SK-N-SH (cell line): ENCODE data around the gene NUMB. TPM values are rescaled to one million over a fixed set of nuclear protein-coding genes. Genes with fewer than 3 reads are reported as not detected.

Experiments
- CTCF ChIA-PET: fragments of 300-600, 350-600 bp; formaldehyde crosslinking; extraction: SDS; loops from one replicate; lab custom pipeline; 2021; lab: Yijun Ruan, JAX
- POLR2A ChIA-PET: fragments of 350-600 bp; sonication (Branson Sonifier 250); formaldehyde crosslinking; extraction: SDS; loops from one replicate; lab custom pipeline; 2020; ENCODE audit warnings: antibody characterized with exemption, inconsistent platforms; lab: Yijun Ruan, JAX
- DNase-seq: peaks from one replicate; pipeline ENCODE4 v3.0.0; 2012
- H2AFZ ChIP-seq: fragments of 200-600 bp; sonication (generic); 2 replicates; pipeline ENCODE4 v1.8.1; 2016; ENCODE audit warnings: antibody characterized with exemption, mild to moderate bottlenecking, low read depth
- H3F3A ChIP-seq: fragments of 200-600 bp; sonication (generic); replicated peaks from 2 replicates; pipeline ENCODE3; 2016; ENCODE audit warnings: antibody characterized with exemption, mild to moderate bottlenecking; ENCODE audit not compliant: insufficient read depth
- H3K27ac ChIP-seq, 2 experiments: fragments of 200-500 bp in 1 of 2; fragments of 200-600 bp in 1 of 2; sonication (Bioruptor generic) in 1 of 2; sonication (generic), shearing (Covaris generic) in 1 of 2; 2 replicates each; pipeline versions ENCODE4 v1.5.1 to v1.6.1; 2014 to 2016; ENCODE audit warnings: low read depth in 2 of 2, inconsistent platforms in 1 of 2, low read length in 1 of 2, mild to moderate bottlenecking in 1 of 2, mixed read lengths in 1 of 2
- H3K27me3 ChIP-seq: fragments of 200-600 bp; sonication (generic), shearing (Covaris generic); 2 replicates; pipeline ENCODE4 v1.6.1; 2016; ENCODE audit warnings: mixed run types; ENCODE audit not compliant: insufficient read depth
- H3K36me3 ChIP-seq, 2 experiments: fragments of 200-500 bp in 1 of 2; fragments of 200-600 bp in 1 of 2; sonication (Bioruptor generic) in 1 of 2; sonication (generic) in 1 of 2; replicated peaks in 1 of 2; 2 replicates each; pipeline versions ENCODE3 to v1.5.1; 2014 to 2016; ENCODE audit warnings: low read length in 1 of 2, mild to moderate bottlenecking in 1 of 2; ENCODE audit not compliant: insufficient read depth in 2 of 2, control insufficient read depth in 1 of 2
- H3K4me1 ChIP-seq, 2 experiments: fragments of 200-500 bp in 1 of 2; fragments of 200-600 bp in 1 of 2; sonication (Bioruptor generic) in 1 of 2; sonication (generic), shearing (Covaris generic) in 1 of 2; 2 replicates each; pipeline versions ENCODE4 v1.5.1 to v1.6.1; 2014 to 2016; ENCODE audit warnings: low read depth in 1 of 2, low read length in 1 of 2, mixed run types in 1 of 2; ENCODE audit not compliant: insufficient read depth in 2 of 2, control insufficient read depth in 1 of 2
- H3K4me2 ChIP-seq: fragments of 200-600 bp; sonication (generic), shearing (Covaris generic); 2 replicates; pipeline ENCODE4 v1.6.1; 2017; ENCODE audit warnings: mixed run types
- H3K4me3 ChIP-seq, 2 experiments: fragments of 200-500 bp in 1 of 2; fragments of 200-600 bp in 1 of 2; sonication (Bioruptor generic) in 1 of 2; sonication (generic), shearing (Covaris generic) in 1 of 2; 2 replicates each; pipeline versions ENCODE4 v1.5.1 to v1.8.1; 2014 to 2016; ENCODE audit warnings: low read depth in 2 of 2, inconsistent platforms in 1 of 2, low read length in 1 of 2, mild to moderate bottlenecking in 1 of 2, mixed read lengths in 1 of 2, moderate library complexity in 1 of 2
- H3K79me2 ChIP-seq: fragments of 200-600 bp; sonication (generic); 2 replicates; pipeline ENCODE4 v1.8.1; 2017; ENCODE audit warnings: mild to moderate bottlenecking; ENCODE audit not compliant: insufficient read depth
- H3K9ac ChIP-seq: fragments of 200-600 bp; sonication (generic); 2 replicates; pipeline ENCODE4 v1.6.1; 2017; ENCODE audit warnings: mixed run types
- H3K9me2 ChIP-seq: fragments of 200-600 bp; sonication (generic); 2 replicates; pipeline ENCODE4 v1.6.1; 2017; ENCODE audit warnings: mixed run types
- H3K9me3 ChIP-seq: fragments of 200-600 bp; sonication (generic); 2 replicates; pipeline ENCODE4 v1.6.1; 2017; ENCODE audit warnings: mixed run types, mild to moderate bottlenecking, moderate library complexity
- H4K20me1 ChIP-seq: fragments of 200-600 bp; sonication (generic); 2 replicates; pipeline ENCODE4 v1.6.1; 2017; ENCODE audit warnings: mild to moderate bottlenecking, mixed run types; ENCODE audit not compliant: insufficient read depth
- CHD2 ChIP-seq: fragments of 150-350 bp; IDR thresholded peaks from 2 replicates; pipeline ENCODE4 v1.6.1; 2018; ENCODE audit warnings: low read length; ENCODE audit not compliant: partially characterized antibody
- FOSL2 ChIP-seq: IDR thresholded peaks from 2 replicates; pipeline ENCODE4 v1.4.0; 2012; ENCODE audit warnings: low read depth, mild to moderate bottlenecking, moderate library complexity, borderline replicate concordance
- FOXM1 ChIP-seq: IDR thresholded peaks from 2 replicates; pipeline ENCODE4 v1.4.0; 2012; ENCODE audit warnings: low read depth, mild to moderate bottlenecking
- GATA2 ChIP-seq: sonication (generic); formaldehyde crosslinking; IDR thresholded peaks from 2 replicates; pipeline ENCODE4 v1.5.0; 2020; ENCODE audit warnings: mild to moderate bottlenecking, missing genetic modification reagents
- JUND ChIP-seq: IDR thresholded peaks from 2 replicates; pipeline ENCODE4 v1.4.0; 2012
- RAD21 ChIP-seq: IDR thresholded peaks from 2 replicates; pipeline ENCODE4 v1.6.1; 2012; ENCODE audit warnings: mild to moderate bottlenecking, low read length
- RCOR1 ChIP-seq: fragments of 150-350 bp; IDR thresholded peaks from 2 replicates; pipeline ENCODE4 v1.6.1; 2017; ENCODE audit warnings: antibody characterized with exemption, low read length
- RFX5 ChIP-seq: IDR thresholded peaks from 2 replicates; pipeline ENCODE4 v1.6.1; 2012; ENCODE audit warnings: mild to moderate bottlenecking, improper control_type of control experiment, low read length
- TAF1 ChIP-seq: IDR thresholded peaks from 2 replicates; pipeline ENCODE4 v1.6.1; 2012; ENCODE audit warnings: low read depth, mild to moderate bottlenecking, low read length, moderate library complexity, borderline replicate concordance
- TEAD4 ChIP-seq: IDR thresholded peaks from 2 replicates; pipeline ENCODE4 v1.4.0; 2012; ENCODE audit warnings: mild to moderate bottlenecking, borderline replicate concordance; ENCODE audit not compliant: insufficient read depth
- WGBS: methylation state at CpG from one replicate; pipeline ENCODE4 v1.1.6; 2017; ENCODE audit warnings: low lambda C conversion rate; 5-methylcytosine and 5-hydroxymethylcytosine counted together
- polyA plus RNA-seq, 3 experiments: library from polyadenylated mRNA; depleted of rRNA; stranded (reverse); fragments of >200 nt; gene quantifications; 2 replicates each; pipeline ENCODE4 v1.2.3, GENCODE V29; 2012
- TF ChIP-seq, protein P1 (sequence below): IDR thresholded peaks from 2 replicates; pipeline ENCODE4; 2012
- TF ChIP-seq, protein P2 (sequence below): fragments of 150-350 bp; IDR thresholded peaks from 2 replicates; pipeline ENCODE4 v1.6.1; 2016; ENCODE audit warnings: mild to moderate bottlenecking, low read depth, low read length
- TF ChIP-seq, protein P3 (sequence below): fragments of 200-600 bp; sonication (generic); IDR thresholded peaks from 2 replicates; pipeline ENCODE4 v1.6.1; 2017; ENCODE audit warnings: antibody characterized with exemption, mild to moderate bottlenecking, moderate library complexity
- TF ChIP-seq, protein P4 (sequence below): IDR thresholded peaks from 2 replicates; pipeline ENCODE4 v1.4.0; 2012; ENCODE audit warnings: low read depth, borderline replicate concordance

Gene NUMB
- polyA plus RNA-seq, 1 of the 3 experiments (the other 2 are of a cell fraction): 58.4 TPM

DNA sequence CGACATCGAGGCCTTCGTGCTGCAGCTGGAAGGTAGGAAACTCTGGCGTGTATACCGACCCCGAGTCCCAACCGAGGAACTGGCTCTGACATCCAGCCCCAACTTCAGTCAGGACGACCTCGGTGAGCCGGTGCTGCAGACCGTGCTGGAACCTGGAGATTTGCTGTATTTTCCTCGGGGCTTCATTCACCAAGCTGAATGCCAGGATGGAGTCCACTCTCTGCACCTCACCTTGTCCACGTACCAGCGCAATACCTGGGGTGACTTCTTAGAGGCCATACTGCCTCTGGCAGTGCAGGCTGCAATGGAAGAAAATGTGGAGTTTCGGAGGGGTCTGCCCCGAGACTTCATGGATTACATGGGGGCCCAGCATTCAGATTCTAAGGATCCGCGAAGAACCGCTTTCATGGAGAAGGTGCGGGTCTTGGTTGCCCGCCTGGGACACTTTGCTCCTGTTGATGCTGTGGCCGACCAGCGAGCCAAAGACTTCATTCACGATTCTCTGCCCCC is 33.8 kb upstream of the NUMB start:
- Histone ChIP-seq H4K20me1 (peaks cover 25% of the 10 kb centered on the region), H3K9me3 (no peaks in the 10 kb centered on the region), H3F3A (peaks cover 9% of the 10 kb centered on the region), H3K4me3 (peak overlapping the region; percentile 64 to 69), H3K79me2 (peaks cover 45% of the 10 kb centered on the region), H3K36me3 (peaks cover 3 to 29% of the 10 kb centered on the region in 2 experiments), H3K4me2 (peak overlapping the region; percentile 90), H3K27ac (no peak overlapping the region), H3K9me2 (no peaks in the 10 kb centered on the region), H3K9ac (peak overlapping the region; percentile 65; the same call in 1 of the 2 replicates), H3K27me3 (no peaks in the 10 kb centered on the region), H3K4me1 (peaks cover 4 to 16% of the 10 kb centered on the region in 2 experiments; a peak in 2 of 4 replicates), H2AFZ (no peak overlapping the region)
- TF ChIP-seq, protein P1, sequence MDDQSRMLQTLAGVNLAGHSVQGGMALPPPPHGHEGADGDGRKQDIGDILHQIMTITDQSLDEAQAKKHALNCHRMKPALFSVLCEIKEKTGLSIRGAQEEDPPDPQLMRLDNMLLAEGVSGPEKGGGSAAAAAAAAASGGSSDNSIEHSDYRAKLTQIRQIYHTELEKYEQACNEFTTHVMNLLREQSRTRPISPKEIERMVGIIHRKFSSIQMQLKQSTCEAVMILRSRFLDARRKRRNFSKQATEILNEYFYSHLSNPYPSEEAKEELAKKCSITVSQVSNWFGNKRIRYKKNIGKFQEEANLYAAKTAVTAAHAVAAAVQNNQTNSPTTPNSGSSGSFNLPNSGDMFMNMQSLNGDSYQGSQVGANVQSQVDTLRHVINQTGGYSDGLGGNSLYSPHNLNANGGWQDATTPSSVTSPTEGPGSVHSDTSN: no peak
- TF ChIP-seq, protein P2, sequence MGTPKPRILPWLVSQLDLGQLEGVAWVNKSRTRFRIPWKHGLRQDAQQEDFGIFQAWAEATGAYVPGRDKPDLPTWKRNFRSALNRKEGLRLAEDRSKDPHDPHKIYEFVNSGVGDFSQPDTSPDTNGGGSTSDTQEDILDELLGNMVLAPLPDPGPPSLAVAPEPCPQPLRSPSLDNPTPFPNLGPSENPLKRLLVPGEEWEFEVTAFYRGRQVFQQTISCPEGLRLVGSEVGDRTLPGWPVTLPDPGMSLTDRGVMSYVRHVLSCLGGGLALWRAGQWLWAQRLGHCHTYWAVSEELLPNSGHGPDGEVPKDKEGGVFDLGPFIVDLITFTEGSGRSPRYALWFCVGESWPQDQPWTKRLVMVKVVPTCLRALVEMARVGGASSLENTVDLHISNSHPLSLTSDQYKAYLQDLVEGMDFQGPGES: no peak
- TF ChIP-seq TAF1: no peak
- no peak for TF ChIP-seq RCOR1
- no peak for TF ChIP-seq RFX5
- TF ChIP-seq, protein P3, sequence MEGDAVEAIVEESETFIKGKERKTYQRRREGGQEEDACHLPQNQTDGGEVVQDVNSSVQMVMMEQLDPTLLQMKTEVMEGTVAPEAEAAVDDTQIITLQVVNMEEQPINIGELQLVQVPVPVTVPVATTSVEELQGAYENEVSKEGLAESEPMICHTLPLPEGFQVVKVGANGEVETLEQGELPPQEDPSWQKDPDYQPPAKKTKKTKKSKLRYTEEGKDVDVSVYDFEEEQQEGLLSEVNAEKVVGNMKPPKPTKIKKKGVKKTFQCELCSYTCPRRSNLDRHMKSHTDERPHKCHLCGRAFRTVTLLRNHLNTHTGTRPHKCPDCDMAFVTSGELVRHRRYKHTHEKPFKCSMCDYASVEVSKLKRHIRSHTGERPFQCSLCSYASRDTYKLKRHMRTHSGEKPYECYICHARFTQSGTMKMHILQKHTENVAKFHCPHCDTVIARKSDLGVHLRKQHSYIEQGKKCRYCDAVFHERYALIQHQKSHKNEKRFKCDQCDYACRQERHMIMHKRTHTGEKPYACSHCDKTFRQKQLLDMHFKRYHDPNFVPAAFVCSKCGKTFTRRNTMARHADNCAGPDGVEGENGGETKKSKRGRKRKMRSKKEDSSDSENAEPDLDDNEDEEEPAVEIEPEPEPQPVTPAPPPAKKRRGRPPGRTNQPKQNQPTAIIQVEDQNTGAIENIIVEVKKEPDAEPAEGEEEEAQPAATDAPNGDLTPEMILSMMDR: no peak
- TF ChIP-seq TEAD4: no peak
- TF ChIP-seq, protein P4, sequence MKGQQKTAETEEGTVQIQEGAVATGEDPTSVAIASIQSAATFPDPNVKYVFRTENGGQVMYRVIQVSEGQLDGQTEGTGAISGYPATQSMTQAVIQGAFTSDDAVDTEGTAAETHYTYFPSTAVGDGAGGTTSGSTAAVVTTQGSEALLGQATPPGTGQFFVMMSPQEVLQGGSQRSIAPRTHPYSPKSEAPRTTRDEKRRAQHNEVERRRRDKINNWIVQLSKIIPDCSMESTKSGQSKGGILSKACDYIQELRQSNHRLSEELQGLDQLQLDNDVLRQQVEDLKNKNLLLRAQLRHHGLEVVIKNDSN: no peak
- no peak for TF ChIP-seq FOSL2
- no peak for TF ChIP-seq GATA2 (CRISPR knock-in tag)
- no peak for TF ChIP-seq CHD2
- no peak for TF ChIP-seq RAD21
- TF ChIP-seq JUND: no peak
- no peak for TF ChIP-seq FOXM1
- 63% methylated on average over 20 of the region's 24 CpGs for WGBS
- no peak for DNase-seq
- POLR2A ChIA-PET: interaction anchor here (1.8 kb wide), 1 partner anchor 78 kb away, joined by 8 read pairs; the partner anchor contains the start of gene ACOT2
- CTCF ChIA-PET: interaction anchor here (0.7 to 1.0 kb wide), 3 partner anchors 15 to 237 kb away, joined by 3 read pairs; no protein-coding TSS in a partner anchor
